ENCODE measurements around the gene ELOVL6.

DNA sequence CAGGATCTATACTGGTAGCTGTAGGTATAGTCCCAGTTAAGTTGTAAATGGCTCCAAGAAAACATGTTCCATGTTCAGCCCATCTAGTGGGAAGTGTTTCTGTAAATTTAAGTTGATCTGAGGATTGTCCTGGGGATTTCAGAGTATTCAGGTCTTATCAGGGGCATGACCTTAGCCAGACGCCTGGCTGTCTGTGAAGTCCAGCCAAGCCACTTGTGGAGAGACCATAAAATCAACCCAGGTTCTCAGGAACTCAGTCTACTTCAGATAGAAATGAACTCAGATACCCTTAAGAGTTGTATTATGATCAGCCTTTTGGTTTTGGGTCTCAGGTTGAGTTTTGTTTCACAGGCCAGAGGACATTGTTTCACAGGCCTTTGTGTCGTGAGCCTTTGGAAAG, 189.9 kb downstream of the ELOVL6 start:
- TF ChIP-seq POLR2A (IDR thresholded peaks at IDR 0.05) (no peak), EP300 (IDR thresholded peaks at IDR 0.05) (no peak), POLR2AphosphoS5 (IDR thresholded peaks at IDR 0.05) (no peak)
- TF ChIP-seq, protein P1, sequence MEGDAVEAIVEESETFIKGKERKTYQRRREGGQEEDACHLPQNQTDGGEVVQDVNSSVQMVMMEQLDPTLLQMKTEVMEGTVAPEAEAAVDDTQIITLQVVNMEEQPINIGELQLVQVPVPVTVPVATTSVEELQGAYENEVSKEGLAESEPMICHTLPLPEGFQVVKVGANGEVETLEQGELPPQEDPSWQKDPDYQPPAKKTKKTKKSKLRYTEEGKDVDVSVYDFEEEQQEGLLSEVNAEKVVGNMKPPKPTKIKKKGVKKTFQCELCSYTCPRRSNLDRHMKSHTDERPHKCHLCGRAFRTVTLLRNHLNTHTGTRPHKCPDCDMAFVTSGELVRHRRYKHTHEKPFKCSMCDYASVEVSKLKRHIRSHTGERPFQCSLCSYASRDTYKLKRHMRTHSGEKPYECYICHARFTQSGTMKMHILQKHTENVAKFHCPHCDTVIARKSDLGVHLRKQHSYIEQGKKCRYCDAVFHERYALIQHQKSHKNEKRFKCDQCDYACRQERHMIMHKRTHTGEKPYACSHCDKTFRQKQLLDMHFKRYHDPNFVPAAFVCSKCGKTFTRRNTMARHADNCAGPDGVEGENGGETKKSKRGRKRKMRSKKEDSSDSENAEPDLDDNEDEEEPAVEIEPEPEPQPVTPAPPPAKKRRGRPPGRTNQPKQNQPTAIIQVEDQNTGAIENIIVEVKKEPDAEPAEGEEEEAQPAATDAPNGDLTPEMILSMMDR (IDR thresholded peaks at IDR 0.05) = no peak
